Measurements from ENCODE around the gene NME1. TPM values are rescaled to one million over a fixed set of nuclear protein-coding genes. Genes with fewer than 3 reads are reported as not detected.

NME1 gene
- total and polyA plus RNA-seq, 10 of the 15 experiments (the other 5 are each of a cell fraction or from before 2014, with no cell fraction given) = 273 to 1,362 (median 455) TPM

DNA sequence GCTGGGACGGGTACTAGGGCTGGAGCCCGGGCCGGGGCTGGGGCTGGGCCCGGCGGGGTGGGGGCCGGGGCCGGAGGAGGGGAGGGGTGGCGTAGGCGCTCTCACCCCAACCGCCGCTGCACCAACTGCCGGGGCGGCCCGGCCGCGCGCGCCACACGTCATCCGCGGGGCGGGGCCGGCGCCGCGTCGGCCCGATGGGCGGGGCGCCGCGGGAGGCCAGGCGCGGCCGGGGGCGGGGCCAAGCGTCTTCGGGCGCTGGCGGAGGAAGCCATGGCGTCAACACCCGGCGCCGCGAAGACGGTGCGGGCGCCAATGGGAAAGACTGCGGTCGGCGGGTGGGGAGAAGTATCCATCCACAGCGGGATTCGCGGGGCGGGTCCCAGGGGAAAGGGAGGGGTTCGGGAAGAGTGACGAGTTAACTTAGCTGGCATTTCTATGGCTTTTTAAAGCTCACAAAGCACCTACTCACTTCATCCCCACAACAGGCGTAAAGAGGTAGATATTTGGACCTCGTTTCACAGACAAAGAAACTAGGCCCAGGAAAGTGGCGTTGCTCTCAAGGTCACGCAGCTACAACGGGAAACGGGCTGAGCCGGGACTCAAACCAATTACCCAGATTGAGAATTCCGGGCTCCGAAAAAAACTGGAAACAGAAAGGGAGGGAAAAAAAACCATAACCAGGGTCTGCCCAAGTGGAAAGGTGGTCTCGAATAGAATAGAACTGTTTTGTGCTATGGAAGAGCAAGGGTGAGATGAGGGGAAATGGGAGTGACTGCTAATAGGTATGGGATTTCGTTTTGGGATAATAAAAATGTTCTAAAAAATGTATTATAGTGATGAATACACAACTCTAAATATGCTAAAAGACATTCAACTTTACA is 32.4 kb upstream of the NME1 start, which contains the start of gene SPAG9 (continued):
- TF ChIP-seq SREBF1 (IDR thresholded peaks at IDR 0.05; ENCODE audit: low read length) = no peak
- TF ChIP-seq MEF2A (IDR thresholded peaks at IDR 0.05; ENCODE audit: insufficient read depth, low read depth, low read length) = 0 out of 2 replicates have a peak, but pooled peaks have one; percentile 6
- peak; percentile 41; the same call in 1 of the 2 replicates for TF ChIP-seq NR2C1 (IDR thresholded peaks at IDR 0.05)
- TF ChIP-seq, protein P1, sequence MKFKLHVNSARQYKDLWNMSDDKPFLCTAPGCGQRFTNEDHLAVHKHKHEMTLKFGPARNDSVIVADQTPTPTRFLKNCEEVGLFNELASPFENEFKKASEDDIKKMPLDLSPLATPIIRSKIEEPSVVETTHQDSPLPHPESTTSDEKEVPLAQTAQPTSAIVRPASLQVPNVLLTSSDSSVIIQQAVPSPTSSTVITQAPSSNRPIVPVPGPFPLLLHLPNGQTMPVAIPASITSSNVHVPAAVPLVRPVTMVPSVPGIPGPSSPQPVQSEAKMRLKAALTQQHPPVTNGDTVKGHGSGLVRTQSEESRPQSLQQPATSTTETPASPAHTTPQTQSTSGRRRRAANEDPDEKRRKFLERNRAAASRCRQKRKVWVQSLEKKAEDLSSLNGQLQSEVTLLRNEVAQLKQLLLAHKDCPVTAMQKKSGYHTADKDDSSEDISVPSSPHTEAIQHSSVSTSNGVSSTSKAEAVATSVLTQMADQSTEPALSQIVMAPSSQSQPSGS (IDR thresholded peaks at IDR 0.05; ENCODE audit: low read length) = no peak
- TF ChIP-seq WRNIP1 (IDR thresholded peaks at IDR 0.05; ENCODE audit: borderline replicate concordance, low read depth, low read length) = 0 out of 2 replicates have a peak, but pooled peaks have one; percentile 52
- TF ChIP-seq, protein P2, sequence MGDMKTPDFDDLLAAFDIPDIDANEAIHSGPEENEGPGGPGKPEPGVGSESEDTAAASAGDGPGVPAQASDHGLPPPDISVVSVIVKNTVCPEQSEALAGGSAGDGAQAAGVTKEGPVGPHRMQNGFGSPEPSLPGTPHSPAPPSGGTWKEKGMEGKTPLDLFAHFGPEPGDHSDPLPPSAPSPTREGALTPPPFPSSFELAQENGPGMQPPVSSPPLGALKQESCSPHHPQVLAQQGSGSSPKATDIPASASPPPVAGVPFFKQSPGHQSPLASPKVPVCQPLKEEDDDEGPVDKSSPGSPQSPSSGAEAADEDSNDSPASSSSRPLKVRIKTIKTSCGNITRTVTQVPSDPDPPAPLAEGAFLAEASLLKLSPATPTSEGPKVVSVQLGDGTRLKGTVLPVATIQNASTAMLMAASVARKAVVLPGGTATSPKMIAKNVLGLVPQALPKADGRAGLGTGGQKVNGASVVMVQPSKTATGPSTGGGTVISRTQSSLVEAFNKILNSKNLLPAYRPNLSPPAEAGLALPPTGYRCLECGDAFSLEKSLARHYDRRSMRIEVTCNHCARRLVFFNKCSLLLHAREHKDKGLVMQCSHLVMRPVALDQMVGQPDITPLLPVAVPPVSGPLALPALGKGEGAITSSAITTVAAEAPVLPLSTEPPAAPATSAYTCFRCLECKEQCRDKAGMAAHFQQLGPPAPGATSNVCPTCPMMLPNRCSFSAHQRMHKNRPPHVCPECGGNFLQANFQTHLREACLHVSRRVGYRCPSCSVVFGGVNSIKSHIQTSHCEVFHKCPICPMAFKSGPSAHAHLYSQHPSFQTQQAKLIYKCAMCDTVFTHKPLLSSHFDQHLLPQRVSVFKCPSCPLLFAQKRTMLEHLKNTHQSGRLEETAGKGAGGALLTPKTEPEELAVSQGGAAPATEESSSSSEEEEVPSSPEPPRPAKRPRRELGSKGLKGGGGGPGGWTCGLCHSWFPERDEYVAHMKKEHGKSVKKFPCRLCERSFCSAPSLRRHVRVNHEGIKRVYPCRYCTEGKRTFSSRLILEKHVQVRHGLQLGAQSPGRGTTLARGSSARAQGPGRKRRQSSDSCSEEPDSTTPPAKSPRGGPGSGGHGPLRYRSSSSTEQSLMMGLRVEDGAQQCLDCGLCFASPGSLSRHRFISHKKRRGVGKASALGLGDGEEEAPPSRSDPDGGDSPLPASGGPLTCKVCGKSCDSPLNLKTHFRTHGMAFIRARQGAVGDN (IDR thresholded peaks at IDR 0.05) = no peak; the same call in 1 of the 2 replicates
- TF ChIP-seq, protein P3, sequence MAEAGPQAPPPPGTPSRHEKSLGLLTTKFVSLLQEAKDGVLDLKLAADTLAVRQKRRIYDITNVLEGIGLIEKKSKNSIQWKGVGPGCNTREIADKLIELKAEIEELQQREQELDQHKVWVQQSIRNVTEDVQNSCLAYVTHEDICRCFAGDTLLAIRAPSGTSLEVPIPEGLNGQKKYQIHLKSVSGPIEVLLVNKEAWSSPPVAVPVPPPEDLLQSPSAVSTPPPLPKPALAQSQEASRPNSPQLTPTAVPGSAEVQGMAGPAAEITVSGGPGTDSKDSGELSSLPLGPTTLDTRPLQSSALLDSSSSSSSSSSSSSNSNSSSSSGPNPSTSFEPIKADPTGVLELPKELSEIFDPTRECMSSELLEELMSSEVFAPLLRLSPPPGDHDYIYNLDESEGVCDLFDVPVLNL (IDR thresholded peaks at IDR 0.05; ENCODE audit: low read depth, low read length) = no peak
- TF ChIP-seq BCL11A (IDR thresholded peaks at IDR 0.05; ENCODE audit: low read depth, low read length) = no peak
- TF ChIP-seq KLF5 (IDR thresholded peaks at IDR 0.05; ENCODE audit: partially characterized antibody) = peak; percentile 39
- TF ChIP-seq CHD4 (IDR thresholded peaks at IDR 0.05) = no peak
- TF ChIP-seq, protein P4, sequence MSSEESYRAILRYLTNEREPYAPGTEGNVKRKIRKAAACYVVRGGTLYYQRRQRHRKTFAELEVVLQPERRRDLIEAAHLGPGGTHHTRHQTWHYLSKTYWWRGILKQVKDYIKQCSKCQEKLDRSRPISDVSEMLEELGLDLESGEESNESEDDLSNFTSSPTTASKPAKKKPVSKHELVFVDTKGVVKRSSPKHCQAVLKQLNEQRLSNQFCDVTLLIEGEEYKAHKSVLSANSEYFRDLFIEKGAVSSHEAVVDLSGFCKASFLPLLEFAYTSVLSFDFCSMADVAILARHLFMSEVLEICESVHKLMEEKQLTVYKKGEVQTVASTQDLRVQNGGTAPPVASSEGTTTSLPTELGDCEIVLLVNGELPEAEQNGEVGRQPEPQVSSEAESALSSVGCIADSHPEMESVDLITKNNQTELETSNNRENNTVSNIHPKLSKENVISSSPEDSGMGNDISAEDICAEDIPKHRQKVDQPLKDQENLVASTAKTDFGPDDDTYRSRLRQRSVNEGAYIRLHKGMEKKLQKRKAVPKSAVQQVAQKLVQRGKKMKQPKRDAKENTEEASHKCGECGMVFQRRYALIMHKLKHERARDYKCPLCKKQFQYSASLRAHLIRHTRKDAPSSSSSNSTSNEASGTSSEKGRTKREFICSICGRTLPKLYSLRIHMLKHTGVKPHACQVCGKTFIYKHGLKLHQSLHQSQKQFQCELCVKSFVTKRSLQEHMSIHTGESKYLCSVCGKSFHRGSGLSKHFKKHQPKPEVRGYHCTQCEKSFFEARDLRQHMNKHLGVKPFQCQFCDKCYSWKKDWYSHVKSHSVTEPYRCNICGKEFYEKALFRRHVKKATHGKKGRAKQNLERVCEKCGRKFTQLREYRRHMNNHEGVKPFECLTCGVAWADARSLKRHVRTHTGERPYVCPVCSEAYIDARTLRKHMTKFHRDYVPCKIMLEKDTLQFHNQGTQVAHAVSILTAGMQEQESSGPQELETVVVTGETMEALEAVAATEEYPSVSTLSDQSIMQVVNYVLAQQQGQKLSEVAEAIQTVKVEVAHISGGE (CRISPR knock-in tag; IDR thresholded peaks at IDR 0.05) = no peak
- TF ChIP-seq IRF4 (IDR thresholded peaks at IDR 0.05; ENCODE audit: low read depth, low read length) = no peak
- TF ChIP-seq TCF3 (IDR thresholded peaks at IDR 0.05; ENCODE audit: borderline replicate concordance, insufficient read depth, low read depth, low read length) = no peak
- TF ChIP-seq ESRRA (IDR thresholded peaks at IDR 0.05; ENCODE audit: low read length) = peak; percentile 92
- no peak for TF ChIP-seq ZNF384 (IDR thresholded peaks at IDR 0.05; ENCODE audit: borderline replicate concordance, low read depth, low read length)
- no peak; the same call in 1 of the 2 replicates for TF ChIP-seq BACH1 (IDR thresholded peaks at IDR 0.05; ENCODE audit: borderline replicate concordance)
- peak; percentile 79; the same call in 1 of the 2 replicates for TF ChIP-seq CBFB (IDR thresholded peaks at IDR 0.05; ENCODE audit: low read depth)
- TF ChIP-seq SREBF2 (IDR thresholded peaks at IDR 0.05; ENCODE audit: low read length) = no peak
- no peak; the same call in 1 of the 2 replicates for TF ChIP-seq MTA3 (IDR thresholded peaks at IDR 0.05; ENCODE audit: borderline replicate concordance, low read length)
- TF ChIP-seq EGR1 (IDR thresholded peaks at IDR 0.05; ENCODE audit: borderline replicate concordance in 1 of 2, low read depth in 2 of 2, low read length in 2 of 2) = no peak

All from GM12878 (cell line).